Gastrocnemius medialis (tissue), 4 donors: ENCODE data around the gene CACYBP. TPM values are rescaled to one million over a fixed set of nuclear protein-coding genes. Genes with fewer than 3 reads are reported as not detected.

Experiments used
- ATAC-seq, 2 donors: fragments of 150-250 bp; one replicate each; pipeline ENCODE4 v1.9.1; 2016
- DNase-seq, 2 donors: peaks; one replicate each; pipeline ENCODE4 v3.0.0-alpha.2; 2019
- H3K27ac ChIP-seq, 4 donors: fragments of 200-600 bp; sonication (generic); 1 replicate in 1 of 4; 2 replicates in 3 of 4; pipeline ENCODE4 v1.5.1; 2016 to 2018; ENCODE audit warnings: mild to moderate bottlenecking in 2 of 4, moderate library complexity in 1 of 4
- H3K27me3 ChIP-seq, 3 donors: fragments of 200-600 bp; sonication (generic) in 2 of 3; 1 replicate in 1 of 3; 2 replicates in 2 of 3; pipeline versions ENCODE4 v1.5.1 to v1.6.0; 2016 to 2019; ENCODE audit warnings: mild to moderate bottlenecking in 1 of 3, moderate library complexity in 1 of 3
- H3K36me3 ChIP-seq, 2 donors: fragments of 200-600 bp; sonication (generic) in 1 of 2; one replicate each; pipeline ENCODE4 v1.5.1; 2017 to 2018
- H3K4me1 ChIP-seq, 2 donors: fragments of 200-600 bp; sonication (generic) in 1 of 2; one replicate each; pipeline ENCODE4 v1.5.1; 2016 to 2017; ENCODE audit warnings: mild to moderate bottlenecking in 2 of 2
- H3K4me3 ChIP-seq, 4 donors: fragments of 200-600 bp; sonication (generic) in 3 of 4; 1 replicate in 1 of 4; 2 replicates in 3 of 4; pipeline ENCODE4 v1.5.1; 2016 to 2019; ENCODE audit warnings: mild to moderate bottlenecking in 2 of 4
- H3K9me3 ChIP-seq, 3 donors: fragments of 200-600 bp; sonication (generic) in 2 of 3; 1 replicate in 1 of 3; 2 replicates in 2 of 3; pipeline ENCODE4 v1.5.1; 2016 to 2019
- CTCF ChIP-seq, 5 experiments: fragments of 450-650 bp in 3 of 5; fragments of 200-600 bp in 2 of 5; sonication (generic) in 2 of 5; IDR thresholded peaks in 4 of 5; conservative IDR thresholded peaks in 1 of 5; 1 replicate in 4 of 5; 2 replicates in 1 of 5; pipeline ENCODE4 v1.5.1; 2016 to 2019; ENCODE audit warnings: antibody characterized with exemption in 5 of 5, mild to moderate bottlenecking in 3 of 5, moderate library complexity in 3 of 5
- POLR2A ChIP-seq, 2 donors: fragments of 450-650 bp; IDR thresholded peaks; one replicate each; pipeline ENCODE4 v1.6.1; 2017; ENCODE audit warnings: antibody characterized with exemption in 2 of 2, mild to moderate bottlenecking in 2 of 2, moderate library complexity in 2 of 2
- in situ Hi-C, 4 donors: fragments of 200-750 bp; cut with MboI; loops; one replicate each; pipeline versions ENCODE4 v1.15.0 to v1.8.0; 2017; ENCODE audit warnings: low sequenced_read_pairs in 4 of 4
- intact Hi-C: fragments of 100-400 bp; cut with DNase I; formaldehyde crosslinking; loops from one replicate; pipeline ENCODE4 v1.15.1; 2023; ENCODE audit warnings: low total_unique reads
- total RNA-seq, 4 donors: library from RNA; depleted of rRNA; stranded (reverse); fragments of >200 nt; gene quantifications; one replicate each; pipeline versions ENCODE4 v1.1.0 to v1.2.3, GENCODE V29; 2016

CACYBP gene
- total RNA-seq, 4 donors from 2014 or later = 32.9 to 99.6 (median 73.7) TPM

- intact Hi-C loops = no loop called here
- Histone ChIP-seq H3K4me3 (no peak overlapping the region), H3K4me1 (peaks cover 28 to 33% of the 10 kb centered on the region in 2 donors), H3K9me3 (no peaks in the 10 kb centered on the region), H3K36me3 (no peaks in the 10 kb centered on the region), H3K27ac (no peak overlapping the region), H3K27me3 (no peaks in the 10 kb centered on the region)
- DNase-seq (no peak), ATAC-seq (no peak)
- TF ChIP-seq CTCF (IDR thresholded peaks at IDR 0.05 in 4 of 5, conservative IDR thresholded peaks at IDR 0.05 in 1 of 5) = no peak
- no peak for TF ChIP-seq POLR2A (IDR thresholded peaks at IDR 0.05)
- in situ Hi-C loops = no loop called here
Observed at GRCh38 chr1:174967845-174968705, 31.7 kb upstream of the CACYBP start.

GRCh38 chr1:174968750-174969244, 30.9 kb upstream of the CACYBP start:
- Histone ChIP-seq H3K4me1 (peaks cover 22 to 26% of the 10 kb centered on the region in 2 donors), H3K36me3 (no peaks in the 10 kb centered on the region), H3K9me3 (no peaks in the 10 kb centered on the region), H3K4me3 (no peak overlapping the region), H3K27me3 (no peaks in the 10 kb centered on the region), H3K27ac (no peak overlapping the region)
- DNase-seq = no peak
- no peak for ATAC-seq
- TF ChIP-seq CTCF (IDR thresholded peaks at IDR 0.05 in 4 of 5, conservative IDR thresholded peaks at IDR 0.05 in 1 of 5) = no peak
- no peak for TF ChIP-seq POLR2A (IDR thresholded peaks at IDR 0.05)
- intact Hi-C loops (no loop called here), in situ Hi-C loops (no loop called here)

GRCh38 chr1:174969977-174970376, 29.8 kb upstream of the CACYBP start:
- in situ Hi-C loops = loop anchor here in 1 of 4 donors (10.0 kb wide), 1 partner anchor 195 kb away; no protein-coding TSS in a partner anchor

GRCh38 chr1:174971466-174971865, 28.3 kb upstream of the CACYBP start:
- ATAC-seq = no peak
- no peak overlapping the region for H3K4me3 ChIP-seq
- peaks cover 0 to 2% of the 10 kb centered on the region in 2 donors for H3K4me1 ChIP-seq
- in situ Hi-C loops = loop anchor here in 1 of 4 donors (10.0 kb wide), 1 partner anchor 197 kb away; no protein-coding TSS in a partner anchor
- no peak for DNase-seq
- intact Hi-C loops = no loop called here
- no peak overlapping the region for H3K27ac ChIP-seq
- H3K36me3 ChIP-seq = no peaks in the 10 kb centered on the region
- TF ChIP-seq POLR2A (IDR thresholded peaks at IDR 0.05) (no peak), CTCF (IDR thresholded peaks at IDR 0.05 in 4 of 5, conservative IDR thresholded peaks at IDR 0.05 in 1 of 5) (no peak)
- H3K9me3 ChIP-seq = no peaks in the 10 kb centered on the region
- H3K27me3 ChIP-seq = no peaks in the 10 kb centered on the region

More at GRCh38 chr1:174969977-174970376, 29.8 kb upstream of the CACYBP start:
- H3K36me3 ChIP-seq = no peaks in the 10 kb centered on the region
- no peak for ATAC-seq
- no peak overlapping the region for H3K4me3 ChIP-seq
- H3K27me3 ChIP-seq = no peaks in the 10 kb centered on the region
- H3K9me3 ChIP-seq = no peaks in the 10 kb centered on the region
- TF ChIP-seq CTCF (IDR thresholded peaks at IDR 0.05 in 4 of 5, conservative IDR thresholded peaks at IDR 0.05 in 1 of 5) = no peak
- no peak for TF ChIP-seq POLR2A (IDR thresholded peaks at IDR 0.05)
- no peak for DNase-seq
- peaks cover 11 to 15% of the 10 kb centered on the region in 2 donors for H3K4me1 ChIP-seq
- intact Hi-C loops = no loop called here
- no peak overlapping the region for H3K27ac ChIP-seq
